Measurements from ENCODE around the gene BCO2.
"Not testable (repeated sequence)": the region's sequence is repeated elsewhere in the genome, so short reads cannot be mapped to it uniquely, and the experiment has no call there.

The BCO2 gene, protein sequence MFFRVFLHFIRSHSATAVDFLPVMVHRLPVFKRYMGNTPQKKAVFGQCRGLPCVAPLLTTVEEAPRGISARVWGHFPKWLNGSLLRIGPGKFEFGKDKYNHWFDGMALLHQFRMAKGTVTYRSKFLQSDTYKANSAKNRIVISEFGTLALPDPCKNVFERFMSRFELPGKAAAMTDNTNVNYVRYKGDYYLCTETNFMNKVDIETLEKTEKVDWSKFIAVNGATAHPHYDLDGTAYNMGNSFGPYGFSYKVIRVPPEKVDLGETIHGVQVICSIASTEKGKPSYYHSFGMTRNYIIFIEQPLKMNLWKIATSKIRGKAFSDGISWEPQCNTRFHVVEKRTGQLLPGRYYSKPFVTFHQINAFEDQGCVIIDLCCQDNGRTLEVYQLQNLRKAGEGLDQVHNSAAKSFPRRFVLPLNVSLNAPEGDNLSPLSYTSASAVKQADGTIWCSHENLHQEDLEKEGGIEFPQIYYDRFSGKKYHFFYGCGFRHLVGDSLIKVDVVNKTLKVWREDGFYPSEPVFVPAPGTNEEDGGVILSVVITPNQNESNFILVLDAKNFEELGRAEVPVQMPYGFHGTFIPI

DNA sequence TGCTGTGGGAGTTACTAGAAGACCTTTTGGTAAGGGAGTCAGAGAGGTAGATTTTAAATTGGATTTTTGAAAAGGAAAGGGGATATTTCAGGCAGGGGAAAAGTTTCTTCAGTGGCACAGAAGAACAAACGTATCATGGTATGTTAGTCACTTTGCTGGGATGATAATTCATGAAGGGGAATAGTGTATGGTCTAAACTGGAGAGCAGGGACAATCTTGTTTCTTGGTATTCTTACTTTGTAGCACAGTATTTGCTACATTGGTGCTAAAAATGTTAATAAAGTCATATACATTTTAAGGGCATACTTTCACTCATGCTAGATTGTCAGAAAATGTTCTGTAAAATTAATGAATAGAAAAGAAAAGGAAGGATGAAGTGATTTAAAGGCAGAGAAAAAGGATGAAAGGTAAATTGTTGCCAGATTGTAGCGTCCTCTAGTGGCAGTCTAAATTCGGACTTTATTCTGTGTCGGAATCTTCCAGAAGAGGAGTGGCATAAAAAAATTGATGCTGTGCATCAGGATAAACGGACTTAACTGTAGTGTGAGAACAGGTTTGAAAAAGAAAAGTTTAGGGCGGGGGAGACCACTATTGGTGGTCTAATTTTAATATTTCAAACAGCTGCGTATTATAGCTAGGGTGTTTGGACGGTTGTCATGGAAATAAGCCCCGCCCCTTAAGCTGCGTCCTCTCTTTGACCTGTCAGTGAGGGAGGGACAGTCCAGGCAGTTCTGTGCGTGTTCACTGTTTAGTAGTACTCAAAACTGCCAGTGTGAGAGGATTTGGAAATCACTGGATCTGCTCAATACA lies at the start of gene BCO2:
TSS of gene BCO2 (plus strand) at position 724 of the 810 bp plus-strand sequence. CDS start 90 bp downstream, outside the sequence.
- DNase-seq: peak in 54 of 58 donors; percentile 4 to 83 (median 60)

DNA sequence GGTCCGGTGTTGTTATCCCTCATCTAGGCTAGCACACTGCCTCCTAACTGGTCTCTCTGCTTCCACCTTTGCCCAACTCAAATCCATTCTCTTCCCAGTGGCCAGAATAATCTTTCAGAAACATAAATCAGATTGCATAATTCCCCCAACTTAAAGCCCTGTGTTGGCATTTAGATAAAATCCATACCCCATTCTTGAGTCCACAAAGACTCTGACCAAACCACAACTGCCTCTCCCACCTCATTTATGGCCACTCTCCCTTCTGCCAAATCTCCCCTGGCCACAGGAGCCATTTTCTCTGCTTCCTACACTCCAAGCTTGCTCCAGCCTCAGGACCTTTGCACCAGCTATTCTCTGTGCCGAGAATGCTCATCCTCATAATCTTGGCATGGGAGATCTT lies 48.3 kb upstream of the BCO2 start:
- DNase-seq: no peak

DNA sequence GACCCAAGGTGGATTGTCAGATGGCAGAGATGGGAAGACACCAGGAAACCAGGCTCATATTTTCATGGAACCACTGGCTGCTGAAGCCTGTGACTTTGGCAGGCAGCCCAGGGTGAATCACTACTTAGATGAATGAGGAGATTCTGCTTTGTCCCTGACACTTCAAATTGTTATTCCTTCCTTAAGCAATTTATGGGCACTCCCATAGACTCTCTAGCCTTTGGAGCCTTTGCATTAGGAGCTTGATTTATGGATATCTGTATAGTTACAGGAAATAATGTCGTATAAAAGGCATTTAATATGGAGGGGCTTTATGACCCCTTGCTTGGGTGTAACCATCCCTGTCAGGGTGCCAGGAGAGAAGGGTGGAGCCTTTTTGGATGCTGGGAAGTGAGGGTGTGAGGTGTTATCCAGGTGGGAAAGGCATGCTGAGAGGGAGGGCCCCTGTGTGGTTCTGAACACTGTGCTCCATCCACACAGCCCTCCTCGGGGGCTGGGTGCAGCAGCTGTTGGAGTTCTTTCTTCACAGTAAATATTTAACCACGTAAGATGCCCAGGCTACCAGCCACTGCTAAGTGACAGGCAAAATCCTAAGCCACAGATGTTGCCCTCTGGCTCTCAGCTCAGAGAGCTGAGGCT lies 46.7 kb upstream of the BCO2 start:
- peak in 22 of 58 donors; percentile 4 to 71 (median 20) for DNase-seq

DNA sequence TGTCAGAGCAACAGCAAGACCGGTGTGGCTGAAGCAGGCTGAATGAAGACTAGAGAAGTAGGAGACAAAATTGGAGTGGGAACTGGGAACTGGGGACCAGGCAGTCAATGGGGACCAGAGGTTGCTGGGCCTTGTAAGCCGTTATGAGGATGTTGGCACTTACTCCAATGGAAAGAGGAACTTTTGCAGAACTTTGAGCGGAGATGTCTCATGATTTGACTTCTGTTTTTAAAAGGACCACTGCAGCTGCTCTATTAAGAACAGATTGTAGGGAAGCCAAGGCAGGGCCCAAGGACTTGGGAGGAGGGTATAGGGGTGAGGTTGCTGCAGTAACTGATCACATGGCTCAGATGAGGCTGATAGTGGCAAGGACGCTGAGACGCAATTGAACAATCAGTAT lies 45.7 kb upstream of the BCO2 start:
- DNase-seq: peak in 12 of 58 donors; percentile 5 to 58 (median 13)

DNA sequence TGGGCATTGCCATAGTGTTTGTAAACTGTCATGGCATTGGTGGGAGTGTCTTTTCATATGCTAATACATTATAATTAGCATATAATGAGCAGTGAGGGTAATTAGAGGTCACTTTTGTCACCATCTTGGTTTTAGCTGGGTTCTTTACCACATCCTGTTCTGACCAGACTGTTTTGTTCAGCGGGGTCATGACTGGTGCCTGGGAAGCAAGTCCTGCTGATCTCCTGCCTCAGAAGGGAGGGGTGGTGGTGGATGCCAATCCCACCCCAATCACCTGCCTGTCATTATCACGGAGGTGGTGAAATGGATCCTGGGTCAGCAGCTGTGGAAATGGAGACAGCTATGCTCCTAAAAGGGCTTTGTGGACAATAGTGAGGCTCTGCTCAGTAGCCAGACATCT lies 42.6 kb upstream of the BCO2 start:
- no peak for DNase-seq

DNA sequence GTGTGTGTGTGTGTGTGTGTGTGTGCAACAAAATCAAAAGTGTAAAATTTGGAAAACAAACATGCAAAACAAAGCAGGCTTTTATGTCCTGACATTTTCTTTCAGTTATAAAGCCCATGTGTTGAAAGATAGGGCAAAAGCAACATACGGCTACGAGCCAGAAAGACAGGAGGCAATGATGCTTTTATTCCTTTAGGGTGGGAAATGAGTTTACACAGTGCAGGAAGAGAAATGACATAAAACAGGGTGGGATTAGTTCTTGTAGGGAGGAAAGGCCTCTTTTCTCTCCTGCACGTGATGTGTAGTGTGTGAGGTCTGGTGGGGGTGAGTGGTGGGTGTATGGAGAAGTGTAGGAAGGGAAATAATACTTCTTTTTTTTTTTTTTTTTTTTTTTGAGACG lies 40.8 kb upstream of the BCO2 start:
- DNase-seq: no peak

DNA sequence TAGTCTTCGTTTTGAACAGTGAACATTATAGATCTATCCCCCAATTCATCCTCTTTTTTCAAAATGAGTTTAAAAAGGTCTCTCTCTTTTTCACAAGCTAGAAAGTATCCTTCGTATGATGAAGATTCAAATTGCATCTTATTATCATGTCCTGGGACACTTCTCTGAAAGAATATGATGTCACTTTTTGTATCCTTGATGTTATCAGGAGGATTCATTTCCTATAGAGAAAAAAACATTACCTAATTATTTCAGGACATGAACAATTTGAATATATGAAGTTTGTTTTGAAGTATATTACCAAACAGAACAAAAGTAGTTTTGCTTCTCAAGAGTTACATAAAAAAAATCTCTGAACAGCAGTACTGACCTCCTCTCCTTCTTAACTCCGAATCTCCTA lies 31.7 kb upstream of the BCO2 start:
- DNase-seq: no peak

DNA sequence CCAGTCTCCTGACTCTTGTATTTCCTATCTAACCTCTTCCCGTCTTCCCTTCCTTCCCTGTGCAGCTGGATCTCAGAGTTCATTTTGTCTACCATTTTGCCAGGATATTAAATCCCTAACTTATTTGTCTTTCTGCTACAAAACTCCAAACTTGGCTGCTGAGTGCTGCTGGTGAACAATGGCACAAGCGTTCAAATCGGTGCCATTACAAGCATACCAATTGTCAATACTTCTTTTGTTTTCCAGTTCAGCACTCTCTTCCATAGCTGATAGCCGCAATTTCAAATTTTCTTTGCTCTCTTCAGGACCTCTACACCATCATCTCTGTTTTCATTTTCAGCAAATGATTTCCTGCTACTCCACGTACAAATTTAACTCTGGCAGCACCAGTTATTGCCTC lies 24.8 kb upstream of the BCO2 start:
- peak in 9 of 58 donors; percentile 5 to 42 (median 13) for DNase-seq

DNA sequence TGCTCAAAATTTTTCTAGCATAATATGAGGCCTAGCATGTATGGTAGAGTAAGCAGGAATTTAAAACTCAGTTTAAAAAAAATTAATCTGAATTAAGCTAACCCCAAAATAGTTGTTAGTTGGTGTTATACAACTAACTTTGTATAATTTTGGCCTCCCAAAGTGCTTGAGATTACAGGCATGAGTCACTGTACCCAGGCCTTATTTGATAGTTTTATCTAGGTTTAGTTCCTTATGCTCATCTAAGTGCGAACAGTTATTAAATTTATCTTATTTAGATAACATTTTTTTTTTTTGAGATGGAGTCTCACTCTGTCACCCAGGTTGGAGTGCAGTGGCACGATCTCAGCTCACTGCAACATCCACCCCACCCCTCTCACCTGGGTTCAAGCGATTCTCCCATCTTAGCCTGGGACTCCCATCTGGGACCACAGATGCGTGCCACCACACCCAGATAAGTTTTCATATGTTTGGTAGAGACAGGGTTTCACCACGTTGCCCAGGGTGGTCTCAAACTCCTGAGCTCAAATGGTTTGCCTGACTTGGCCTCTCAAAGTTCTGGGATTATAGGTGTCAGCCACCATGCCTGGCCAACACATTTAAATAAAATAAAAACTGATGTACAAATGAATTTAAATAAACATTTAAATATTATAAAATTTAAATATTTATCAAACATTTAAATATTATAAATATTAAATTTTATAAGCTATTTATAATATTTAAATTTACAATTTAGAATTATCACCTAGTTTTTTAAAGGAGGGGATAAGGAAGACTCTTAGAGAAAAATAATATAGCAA lies 19.0 kb upstream of the BCO2 start:
- DNase-seq: no peak

DNA sequence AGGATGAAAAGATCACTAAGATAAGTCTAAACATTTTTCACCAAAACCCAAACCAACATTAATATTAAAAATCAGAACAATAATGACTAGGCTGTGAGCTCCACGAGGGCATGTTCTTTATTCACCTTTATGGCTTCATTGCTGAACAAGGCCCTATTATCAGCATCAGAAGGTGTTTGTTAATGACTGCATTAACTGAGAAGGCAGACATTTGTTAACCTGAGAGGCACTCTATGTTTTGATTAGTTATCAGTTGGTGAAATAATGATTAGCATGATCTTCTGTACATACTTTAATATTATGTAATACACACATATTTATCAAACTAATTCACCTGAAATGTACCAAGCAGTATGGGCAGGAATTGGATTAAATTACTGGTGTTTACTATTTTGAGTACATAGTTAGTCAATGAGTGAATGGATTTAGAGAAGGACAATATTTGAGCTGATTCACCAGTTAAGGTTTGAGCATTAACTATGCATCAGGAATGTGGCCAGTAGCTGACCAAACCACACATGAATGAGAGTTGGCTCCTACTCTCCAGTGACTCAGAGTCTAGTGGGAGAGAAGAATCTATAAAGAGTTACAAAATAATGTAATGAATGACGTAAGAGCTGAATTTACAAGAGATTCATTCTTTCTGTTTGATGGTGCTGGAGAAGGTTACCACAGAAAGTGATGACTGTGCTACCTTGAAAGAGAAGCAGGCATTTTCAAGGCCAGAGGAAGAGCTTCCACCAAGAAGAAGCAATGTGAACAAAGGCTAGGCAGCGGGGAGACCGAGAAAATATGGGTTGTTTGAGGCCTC lies 18.2 kb upstream of the BCO2 start:
- no peak for DNase-seq

DNA sequence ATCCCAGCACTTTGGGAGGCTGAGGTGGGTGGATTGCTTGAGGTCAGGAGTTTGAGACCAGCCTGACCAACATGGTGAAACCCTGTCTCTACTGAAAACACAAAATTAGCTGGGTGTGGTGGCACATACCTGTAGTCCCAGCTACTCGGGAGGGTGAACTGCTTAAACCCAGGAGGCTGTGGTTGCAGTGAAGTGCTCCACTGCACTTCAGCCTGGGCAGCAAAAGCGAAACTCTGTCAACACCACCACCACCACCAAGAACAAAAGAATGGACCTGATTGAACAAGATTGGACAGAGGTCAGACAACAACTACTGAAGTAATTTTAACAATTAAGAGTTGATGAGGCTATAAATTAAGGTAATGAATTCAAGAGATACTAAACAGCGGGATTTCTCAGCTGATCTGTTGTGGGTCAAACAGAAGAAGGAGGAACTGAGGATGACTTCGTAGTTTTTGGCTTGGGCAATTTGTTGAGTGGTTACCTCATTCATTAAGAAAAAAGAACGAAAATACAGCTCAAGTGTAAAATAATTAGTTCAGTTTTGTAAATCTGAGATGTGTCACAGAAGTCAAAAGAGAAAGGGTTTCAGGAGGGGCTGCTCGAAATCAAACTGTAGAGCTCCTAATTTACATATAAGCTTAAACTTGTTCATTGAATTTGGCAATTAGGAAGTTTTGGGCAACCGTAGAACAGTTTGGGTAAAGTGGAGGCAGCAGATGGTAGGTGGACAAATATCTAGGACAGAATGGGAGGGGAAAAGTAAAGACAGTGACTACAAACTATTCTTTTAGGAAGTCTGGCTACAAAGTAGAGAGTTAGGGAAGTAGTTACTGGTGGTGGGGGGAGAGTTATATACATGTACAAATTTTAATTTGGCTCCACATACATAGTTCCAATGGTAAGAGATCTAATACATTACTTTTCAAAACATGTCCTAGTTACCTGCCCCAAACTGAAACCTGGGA lies 15.9 kb upstream of the BCO2 start:
- DNase-seq: no peak

DNA sequence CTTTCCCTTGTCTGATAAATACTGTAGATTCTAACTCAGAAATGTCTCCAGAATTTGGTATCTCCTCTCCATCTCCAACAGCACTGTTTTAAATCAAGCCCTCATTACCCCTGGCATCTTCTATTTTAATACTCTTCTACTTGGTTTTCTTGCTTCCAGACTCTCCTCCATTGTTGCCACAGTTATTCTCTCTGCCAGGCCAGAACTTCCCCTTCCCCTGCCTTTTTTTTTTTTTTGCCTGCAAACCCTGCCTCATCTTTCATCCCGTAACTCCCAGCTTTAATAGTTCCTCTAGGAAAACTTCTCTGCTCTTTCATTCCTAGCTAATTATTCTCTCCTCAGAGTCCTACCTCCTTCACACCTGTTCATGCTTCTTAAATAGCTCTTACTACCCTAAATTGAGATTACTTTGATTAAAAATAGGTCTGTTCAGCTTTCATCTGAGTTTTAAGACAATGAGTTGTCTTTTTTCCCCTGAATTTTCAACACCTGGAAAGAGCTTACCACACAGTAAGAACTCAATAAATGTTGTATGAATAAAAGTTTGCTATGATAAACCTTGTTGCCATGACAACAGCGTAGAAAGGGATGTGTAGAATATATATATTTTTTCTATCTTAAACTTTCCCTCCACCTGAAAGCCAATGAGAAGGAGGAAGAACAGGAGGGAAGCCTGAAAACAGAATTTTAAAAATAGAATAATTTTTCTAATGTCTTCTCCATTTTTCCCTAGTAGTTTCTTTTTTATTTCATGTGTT lies 15.0 kb upstream of the BCO2 start:
- DNase-seq: no peak

DNA sequence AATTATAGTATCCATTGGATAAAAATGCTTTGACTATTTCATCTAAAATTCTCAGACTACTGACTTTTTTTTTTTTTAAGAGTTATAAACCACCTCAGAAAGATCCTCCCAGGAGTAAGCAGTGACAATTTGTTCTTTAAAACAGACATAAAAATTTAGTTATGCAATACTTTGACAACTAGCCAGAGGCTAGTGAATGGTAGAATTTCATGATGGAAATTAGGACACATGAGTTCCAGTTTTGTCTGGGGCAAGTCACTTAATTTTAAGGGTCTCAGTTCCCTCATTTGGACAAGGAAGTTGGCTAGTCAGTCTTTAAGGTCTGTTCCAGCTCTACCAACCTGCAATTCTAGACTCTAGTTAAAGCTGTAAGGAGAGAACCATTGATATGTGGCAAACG lies 14.3 kb upstream of the BCO2 start:
- DNase-seq: no peak

DNA sequence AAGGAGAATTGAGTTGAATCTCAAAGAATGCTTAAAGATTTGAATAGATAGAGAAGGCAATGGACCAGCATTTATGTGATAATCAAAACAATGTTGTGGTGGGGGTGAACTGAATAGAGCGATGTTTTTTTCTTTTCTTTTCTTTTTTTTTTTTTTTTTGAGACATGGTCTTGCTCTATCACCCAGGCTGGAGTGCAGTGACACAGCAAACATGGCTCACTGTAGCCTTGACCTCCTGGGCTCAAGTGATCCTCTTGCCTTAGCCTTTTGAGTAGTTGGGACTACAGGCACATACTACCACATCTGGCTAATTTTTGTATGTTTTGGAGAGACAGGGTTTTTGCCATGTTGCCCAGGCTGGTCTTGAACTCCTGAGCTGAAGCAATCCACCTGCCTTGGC lies 13.1 kb upstream of the BCO2 start:
- not testable (repeated sequence) for DNase-seq

DNA sequence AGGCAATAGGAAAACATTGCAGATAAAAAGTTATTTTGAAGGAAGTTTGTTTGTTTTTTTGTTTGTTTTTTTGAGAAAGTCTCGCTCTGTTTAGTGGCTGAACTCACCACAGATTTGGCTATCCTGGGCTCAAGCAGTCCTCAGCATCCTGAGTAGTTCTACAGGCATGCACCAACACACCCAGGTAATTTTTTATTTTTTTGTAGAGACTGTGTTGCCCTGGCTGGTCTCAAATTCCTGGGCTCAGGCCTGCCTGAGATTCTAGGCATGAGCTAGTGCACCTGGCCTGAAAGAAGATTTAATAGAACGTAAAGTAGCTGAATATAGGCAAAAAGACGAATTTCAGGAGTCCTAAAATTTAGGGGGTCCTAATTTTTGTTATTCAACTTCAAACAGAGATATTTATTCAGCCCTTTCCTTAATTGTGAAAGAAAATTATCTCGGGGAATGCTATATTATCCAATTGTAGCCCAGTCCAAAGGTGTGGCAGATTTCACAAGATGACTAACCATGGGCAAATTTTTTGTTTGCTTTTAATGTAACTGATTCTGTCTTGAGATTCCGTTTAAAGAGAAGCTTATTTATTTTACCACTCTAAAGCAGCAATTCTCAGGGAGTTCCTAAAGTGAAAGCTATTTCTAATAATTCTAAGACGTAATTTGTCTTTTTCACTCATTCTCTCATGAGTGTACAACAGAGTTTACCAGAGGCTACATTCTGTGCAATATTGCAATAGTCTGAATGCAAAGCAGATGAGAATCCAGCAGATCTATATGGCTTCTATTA lies 12.4 kb upstream of the BCO2 start:
- no peak for DNase-seq

DNA sequence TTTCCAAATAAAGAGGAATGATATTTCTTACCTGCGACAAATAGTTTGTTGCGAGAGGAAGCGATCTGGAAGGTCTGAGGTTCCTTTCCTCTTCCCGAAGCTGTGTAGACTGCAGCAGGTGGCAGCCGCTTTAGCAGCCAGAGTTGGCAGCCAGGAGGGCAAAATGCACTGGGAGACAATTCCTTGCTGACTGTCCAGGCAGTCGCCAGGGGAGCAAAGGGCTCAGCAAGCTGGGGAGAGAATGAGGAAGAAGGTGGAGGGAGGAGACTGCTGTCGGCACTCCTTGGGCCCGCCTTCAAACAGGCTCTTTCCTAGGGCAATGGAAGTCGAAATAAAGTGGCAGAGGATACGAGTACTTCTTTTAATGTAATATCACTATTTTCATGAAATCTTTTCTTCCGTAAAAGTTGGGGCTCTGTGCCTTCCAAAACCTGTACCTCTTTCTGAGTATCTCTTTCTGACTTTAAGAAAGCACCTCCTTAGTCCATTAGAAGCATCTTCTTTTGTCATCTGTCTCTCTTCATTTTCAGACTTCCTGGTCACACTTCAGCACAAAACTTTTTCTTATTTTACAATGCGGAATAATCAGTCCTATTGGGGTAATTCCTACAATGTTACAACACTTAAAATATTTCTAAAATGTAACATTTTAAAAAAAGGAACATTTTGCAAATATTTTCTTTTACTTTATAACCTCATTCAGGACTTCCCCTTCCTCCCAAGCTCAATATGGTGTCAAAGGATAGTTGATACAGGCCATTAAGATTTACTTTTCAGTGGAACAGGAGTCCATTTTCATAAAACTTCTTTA lies 11.2 kb upstream of the BCO2 start, which contains the start of gene IL18:
TSS of gene IL18 (minus strand) at position 220 of the 811 bp plus-strand sequence. CDS start 9,041 bp downstream, outside the sequence.
- DNase-seq: peak in 5 of 58 donors; percentile 2 to 24 (median 6)

Data from anterior cingulate cortex (tissue), 58 donors.